ENCODE results near the gene PSMB1. TPM values are rescaled to one million over a fixed set of nuclear protein-coding genes. Genes with fewer than 3 reads are reported as not detected.

PSMB1 gene
- total RNA-seq, 1 donor from 2014 or later = 158 TPM

- no peak for TF ChIP-seq CTCF (conservative IDR thresholded peaks at IDR 0.05)
- peaks cover 19% of the 10 kb centered on the region for H3K9me3 Mint-ChIP-seq
- DNase-seq (ENCODE audit: extremely low spot score, unreplicated experiment) = no peak
- H3K4me3 Mint-ChIP-seq = no peak overlapping the region
- peak overlapping the region; percentile 59 for H3K27ac Mint-ChIP-seq
- peaks cover 9% of the 10 kb centered on the region for H3K4me1 Mint-ChIP-seq (ENCODE audit: unreplicated experiment)
- no peaks in the 10 kb centered on the region for H3K36me3 Mint-ChIP-seq
- H3K27me3 Mint-ChIP-seq = peaks cover 27% of the 10 kb centered on the region
Measured at GRCh38 chr6:170497841-170498301, 55.2 kb downstream of the PSMB1 start.

- H3K36me3 Mint-ChIP-seq = no peaks in the 10 kb centered on the region
- no peak overlapping the region for H3K4me3 Mint-ChIP-seq
- H3K27me3 Mint-ChIP-seq = peaks cover 11% of the 10 kb centered on the region
- no peaks in the 10 kb centered on the region for H3K9me3 Mint-ChIP-seq
- no peak for TF ChIP-seq CTCF (conservative IDR thresholded peaks at IDR 0.05)
- no peak overlapping the region for H3K27ac Mint-ChIP-seq
- H3K4me1 Mint-ChIP-seq (ENCODE audit: unreplicated experiment) = peaks cover 16% of the 10 kb centered on the region
- no peak for DNase-seq (ENCODE audit: extremely low spot score, unreplicated experiment)
Measured at GRCh38 chr6:170493354-170493753, 59.8 kb downstream of the PSMB1 start.

GRCh38 chr6:170490259-170490658 is 62.8 kb downstream of the PSMB1 start:
- no peaks in the 10 kb centered on the region for H3K36me3 Mint-ChIP-seq
- peaks cover 11% of the 10 kb centered on the region for H3K4me1 Mint-ChIP-seq (ENCODE audit: unreplicated experiment)
- H3K4me3 Mint-ChIP-seq = no peak overlapping the region
- no peak for TF ChIP-seq CTCF (conservative IDR thresholded peaks at IDR 0.05)
- H3K27me3 Mint-ChIP-seq = peaks cover 11% of the 10 kb centered on the region
- no peak for DNase-seq (ENCODE audit: extremely low spot score, unreplicated experiment)
- no peak overlapping the region for H3K27ac Mint-ChIP-seq
- no peaks in the 10 kb centered on the region for H3K9me3 Mint-ChIP-seq

GRCh38 chr6:170489836-170490235 is 63.3 kb downstream of the PSMB1 start:
- no peak for TF ChIP-seq CTCF (conservative IDR thresholded peaks at IDR 0.05)
- no peak for DNase-seq (ENCODE audit: extremely low spot score, unreplicated experiment)
- H3K36me3 Mint-ChIP-seq = no peaks in the 10 kb centered on the region
- no peaks in the 10 kb centered on the region for H3K9me3 Mint-ChIP-seq
- peaks cover 15% of the 10 kb centered on the region for H3K4me1 Mint-ChIP-seq (ENCODE audit: unreplicated experiment)
- no peak overlapping the region for H3K27ac Mint-ChIP-seq
- peaks cover 11% of the 10 kb centered on the region for H3K27me3 Mint-ChIP-seq
- H3K4me3 Mint-ChIP-seq = no peak overlapping the region

GRCh38 chr6:170487707-170488329 is 65.3 kb downstream of the PSMB1 start:
- H3K27me3 Mint-ChIP-seq = peaks cover 3% of the 10 kb centered on the region
- no peaks in the 10 kb centered on the region for H3K9me3 Mint-ChIP-seq

More at GRCh38 chr6:170487707-170488329, 65.3 kb downstream of the PSMB1 start:
- Mint-ChIP-seq H3K36me3 (no peaks in the 10 kb centered on the region), H3K4me1 (ENCODE audit: unreplicated experiment) (peaks cover 19% of the 10 kb centered on the region), H3K27ac (no peak overlapping the region), H3K4me3 (no peak overlapping the region)
- no peak for TF ChIP-seq CTCF (conservative IDR thresholded peaks at IDR 0.05)
- no peak for DNase-seq (ENCODE audit: extremely low spot score, unreplicated experiment)
